Cardiac septum (tissue), 1 donor: ENCODE data around the gene BORCS8. TPM values are rescaled to one million over a fixed set of nuclear protein-coding genes. Genes with fewer than 3 reads are reported as not detected.
"Not testable (repeated sequence)": the region's sequence is repeated elsewhere in the genome, so short reads cannot be mapped to it uniquely, and the experiment has no call there.

Source experiments
- DNase-seq: peaks from one replicate; pipeline ENCODE4 v3.0.0-alpha.2; 2020; ENCODE audit warnings: low spot score
- intact Hi-C: fragments of 100-400 bp; cut with DNase I; formaldehyde crosslinking; loops from one replicate; pipeline ENCODE4 v1.14.0; 2022
- total RNA-seq: library from RNA; stranded (reverse); fragmentation: NEBNext Ultra II Directional; extraction: Animal tissue kit (Norgen Biotek cat#: 25700); gene quantifications from one replicate; pipeline ENCODE4 v1.2.1, GENCODE V29; 2021
- donor health status: DM: no; HTN: no; CAD: no.

BORCS8 gene
- total RNA-seq, 1 donor from 2014 or later = 27.1 TPM

- DNase-seq = no peak
Observed at GRCh38 chr19:19155495-19156219, 36.3 kb downstream of the BORCS8 start.

GRCh38 chr19:19154768-19155494, 37.0 kb downstream of the BORCS8 start:
- DNase-seq = no peak
- intact Hi-C loops = no loop called here

More at GRCh38 chr19:19155495-19156219, 36.3 kb downstream of the BORCS8 start:
- intact Hi-C loops = no loop called here

DNA sequence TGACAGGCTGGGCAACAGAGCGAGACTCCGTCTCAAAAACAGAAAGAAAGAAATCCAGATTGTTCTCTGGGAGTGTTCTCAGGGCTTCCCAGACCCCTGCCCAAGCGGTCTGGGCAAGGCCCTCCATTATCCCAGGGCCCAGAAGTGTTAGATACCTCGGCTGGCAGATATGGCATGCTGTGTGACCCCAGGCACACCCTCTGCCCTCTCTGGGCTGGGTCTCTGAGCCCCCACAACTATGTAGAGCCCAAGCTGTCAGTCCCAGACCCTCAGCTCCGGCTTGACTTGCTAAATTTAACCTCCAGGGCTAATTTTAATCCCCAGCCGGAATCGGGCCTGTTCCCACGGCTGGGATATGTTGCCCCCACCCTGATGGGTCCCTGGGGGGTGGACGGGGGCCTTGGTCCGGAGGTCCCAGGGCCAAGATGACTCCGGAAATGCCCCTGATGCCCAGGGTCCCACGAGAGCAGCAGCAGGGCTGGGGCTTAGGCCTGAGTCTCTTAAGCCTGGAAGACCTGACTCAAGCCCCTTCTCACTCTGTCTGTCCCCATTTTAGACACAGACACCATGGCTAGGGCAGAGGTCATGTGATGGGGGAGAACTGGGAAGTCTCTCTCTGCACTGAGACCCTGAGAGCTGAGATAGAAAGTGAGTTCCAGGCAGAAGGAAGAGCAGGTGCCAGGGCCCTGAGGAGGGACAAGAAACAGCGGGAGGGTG, 39.1 kb downstream of the BORCS8 start:
- no peak for DNase-seq
- intact Hi-C loops = no loop called here

DNA sequence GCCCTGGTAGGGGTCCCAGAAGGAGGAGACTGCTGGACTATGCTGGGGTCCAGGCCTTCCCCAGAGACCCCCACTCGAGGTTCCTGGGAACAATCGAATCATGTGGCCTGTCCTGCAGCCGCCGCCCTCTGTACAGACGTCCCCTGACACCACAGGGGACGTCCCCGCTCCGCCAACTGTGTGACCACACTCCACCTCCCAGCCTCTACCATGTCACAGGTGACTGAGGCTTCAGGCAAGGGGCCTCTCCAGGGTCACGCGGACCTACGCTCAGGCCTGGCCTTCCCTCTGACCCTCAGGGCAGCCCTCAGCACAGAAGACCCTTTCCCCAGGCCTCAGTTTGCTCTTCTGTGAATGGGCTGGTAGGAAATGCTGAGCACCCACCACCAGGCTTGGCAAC, 40.5 kb downstream of the BORCS8 start:
- intact Hi-C loops = no loop called here
- DNase-seq = no peak

- intact Hi-C loops = loop anchor here (5.0 kb wide), 1 partner anchor 193 kb away; no protein-coding TSS in a partner anchor
- DNase-seq = no peak
Observed at GRCh38 chr19:19149435-19149834, 42.5 kb downstream of the BORCS8 start.

DNA sequence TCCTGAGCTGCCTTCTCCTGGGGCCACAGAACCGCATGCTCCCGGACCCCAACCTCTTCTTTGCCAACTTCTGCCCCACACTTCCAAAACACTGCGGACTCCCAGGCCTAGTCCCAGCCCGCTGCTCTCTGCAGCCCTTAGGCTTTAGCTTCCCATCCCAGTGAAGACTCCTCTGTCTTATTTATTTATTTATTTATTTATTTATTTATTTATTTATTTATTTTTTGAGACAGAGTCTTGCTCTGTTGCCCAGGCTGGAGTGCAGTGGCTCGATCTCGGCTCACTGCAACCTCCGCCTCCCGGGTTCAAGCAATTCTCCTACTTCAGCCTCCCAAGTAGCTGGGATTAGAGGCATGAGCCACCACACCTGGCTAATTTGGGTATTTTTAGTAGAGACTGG, 43.4 kb downstream of the BORCS8 start:
- intact Hi-C loops = loop anchor here (5.0 kb wide), 1 partner anchor 194 kb away; no protein-coding TSS in a partner anchor
- DNase-seq = not testable (repeated sequence)

GRCh38 chr19:19147344-19147743, 44.6 kb downstream of the BORCS8 start:
- intact Hi-C loops = loop anchor here (5.0 kb wide), 1 partner anchor 195 kb away; no protein-coding TSS in a partner anchor
- DNase-seq = no peak

GRCh38 chr19:19146865-19147264, 45.1 kb downstream of the BORCS8 start:
- intact Hi-C loops = loop anchor here (5.0 kb wide), 1 partner anchor 195 kb away; no protein-coding TSS in a partner anchor
- no peak for DNase-seq

GRCh38 chr19:19145684-19146608, 46.0 kb downstream of the BORCS8 start:
- intact Hi-C loops = loop anchor here (5.0 kb wide), 1 partner anchor 196 kb away; no protein-coding TSS in a partner anchor
- peak; percentile 91 for DNase-seq

DNA sequence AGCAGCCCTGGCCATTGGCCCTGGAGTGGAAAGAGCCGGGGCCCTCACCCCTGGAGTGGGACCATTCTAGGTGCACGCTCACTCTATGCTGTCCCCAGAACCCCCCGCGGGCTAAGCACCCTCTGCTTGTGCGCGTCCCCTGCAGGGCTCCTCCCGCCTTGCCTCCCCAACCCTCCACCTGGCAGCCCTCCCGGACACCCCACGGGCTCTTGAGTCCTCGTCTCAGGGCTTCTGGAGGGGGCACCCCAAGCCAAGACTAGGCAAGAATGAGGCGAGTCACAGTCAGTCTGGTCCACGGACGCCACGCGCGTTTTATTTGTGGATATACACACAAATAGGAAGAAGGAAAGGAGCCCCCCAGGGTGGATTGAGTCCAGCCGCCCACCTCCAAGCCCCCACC, 46.7 kb downstream of the BORCS8 start:
- intact Hi-C loops = loop anchor here (5.0 kb wide), 1 partner anchor 197 kb away; no protein-coding TSS in a partner anchor
- no peak for DNase-seq

- DNase-seq = no peak
- intact Hi-C loops = no loop called here
Observed at GRCh38 chr19:19142347-19142746, 49.6 kb downstream of the BORCS8 start.

- intact Hi-C loops = no loop called here
- DNase-seq = no peak
Observed at GRCh38 chr19:19140476-19140875, 51.5 kb downstream of the BORCS8 start.

DNA sequence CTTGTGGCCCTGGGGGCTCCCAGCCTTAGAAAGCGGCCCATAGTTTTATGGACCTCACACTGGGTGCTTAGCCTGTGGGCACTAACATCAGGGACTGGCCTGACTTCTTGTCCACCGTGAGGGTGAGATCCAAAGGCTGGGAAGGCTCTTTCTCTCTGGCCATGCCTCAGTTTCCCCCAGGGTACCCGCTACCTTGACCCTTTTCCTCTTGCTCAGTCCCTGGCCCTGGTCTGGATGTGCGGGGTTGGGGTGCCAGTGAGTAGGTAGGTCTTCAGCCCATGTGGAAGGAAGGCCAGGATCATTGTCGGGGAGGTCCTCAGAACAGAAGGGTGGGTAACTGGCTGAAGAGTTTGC, 52.1 kb downstream of the BORCS8 start:
- intact Hi-C loops = loop anchor here (5.0 kb wide), 1 partner anchor 78 kb away; the partner anchor contains the start of gene SLC25A42
- no peak for DNase-seq

DNA sequence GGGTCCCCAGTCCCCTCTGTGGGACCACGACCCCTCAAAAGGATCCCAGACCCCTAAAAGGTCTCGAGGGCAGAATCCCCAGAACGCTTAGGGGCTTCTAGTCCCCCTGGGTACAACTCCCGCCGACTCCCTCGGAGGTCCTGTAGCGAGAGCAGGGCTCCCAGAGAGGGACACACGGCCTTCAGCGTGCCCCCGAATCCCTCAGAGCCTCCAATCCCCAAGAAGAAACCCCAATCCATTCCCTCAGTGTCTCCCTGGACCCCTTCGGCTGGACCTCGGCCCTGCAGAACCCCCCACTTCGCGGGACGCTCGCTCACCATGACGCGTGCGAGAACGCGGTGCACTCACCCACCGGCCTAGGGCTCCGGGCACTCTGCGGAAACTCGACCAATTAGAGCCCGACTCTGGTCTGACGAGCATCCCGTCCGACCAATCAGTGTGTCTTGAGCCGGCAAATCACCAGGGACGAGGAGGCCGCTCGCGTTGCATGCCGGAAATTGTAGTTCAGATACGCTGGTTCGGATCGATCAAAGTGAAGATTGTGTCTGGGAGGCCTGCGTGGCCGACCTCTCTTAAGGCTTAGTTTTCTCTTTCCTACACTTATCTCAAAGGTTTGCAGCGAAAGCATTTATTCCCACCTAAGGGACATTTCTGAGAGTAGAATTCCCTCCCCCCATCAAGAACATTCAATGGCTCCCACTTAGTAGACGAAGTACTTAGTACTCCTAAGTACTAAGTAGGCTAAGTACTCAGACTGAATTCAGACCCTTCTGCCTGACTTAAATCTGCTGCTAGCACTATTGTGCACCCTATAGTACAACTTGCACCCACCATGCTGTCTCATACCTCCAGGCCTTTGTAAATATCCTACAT, 53.6 kb downstream of the BORCS8 start, which contains the start of gene TMEM161A:
TMEM161A (minus strand) TSS at position 370 of the 873 bp plus-strand sequence; CDS start at position 320, 50 bp downstream.
- intact Hi-C loops = loop anchor here (5.0 kb wide), 1 partner anchor 76 kb away; the partner anchor contains the start of gene SLC25A42
- peak; percentile 98 for DNase-seq

DNA sequence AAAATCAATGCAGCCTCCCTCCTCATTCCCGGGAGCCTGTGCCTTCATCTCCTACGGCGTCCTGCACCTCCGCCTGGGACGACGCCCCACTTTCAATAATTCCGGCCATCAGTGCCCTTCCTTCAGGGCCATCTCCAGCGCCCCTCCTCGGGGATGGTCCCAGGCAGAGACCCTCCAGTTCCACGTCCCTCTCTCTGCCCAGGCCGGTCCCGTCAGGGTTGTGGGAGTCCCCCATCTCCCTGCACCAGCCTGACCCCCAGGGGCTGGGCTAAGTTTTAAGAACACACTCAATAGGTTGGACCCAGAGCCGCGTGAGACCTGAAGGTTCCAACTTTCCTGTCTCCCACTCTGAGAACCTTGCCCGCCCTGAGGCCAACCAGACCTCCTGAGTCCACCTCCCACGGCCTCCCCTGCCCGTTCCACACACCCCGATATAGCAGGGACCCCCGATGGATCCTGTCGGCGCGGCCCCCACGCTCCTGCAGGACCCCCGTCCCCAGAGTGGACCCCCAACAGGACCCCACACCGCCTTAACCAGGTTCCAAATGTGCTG, 54.3 kb downstream of the BORCS8 start:
- intact Hi-C loops = loop anchor here (5.0 kb wide), 1 partner anchor 75 kb away; the partner anchor contains the start of gene SLC25A42
- no peak for DNase-seq

- intact Hi-C loops = loop anchor here (5.0 kb wide), 1 partner anchor 73 kb away; the partner anchor contains the start of gene SLC25A42
- DNase-seq = not testable (repeated sequence)
Observed at GRCh38 chr19:19135713-19136112, 56.2 kb downstream of the BORCS8 start.

DNA sequence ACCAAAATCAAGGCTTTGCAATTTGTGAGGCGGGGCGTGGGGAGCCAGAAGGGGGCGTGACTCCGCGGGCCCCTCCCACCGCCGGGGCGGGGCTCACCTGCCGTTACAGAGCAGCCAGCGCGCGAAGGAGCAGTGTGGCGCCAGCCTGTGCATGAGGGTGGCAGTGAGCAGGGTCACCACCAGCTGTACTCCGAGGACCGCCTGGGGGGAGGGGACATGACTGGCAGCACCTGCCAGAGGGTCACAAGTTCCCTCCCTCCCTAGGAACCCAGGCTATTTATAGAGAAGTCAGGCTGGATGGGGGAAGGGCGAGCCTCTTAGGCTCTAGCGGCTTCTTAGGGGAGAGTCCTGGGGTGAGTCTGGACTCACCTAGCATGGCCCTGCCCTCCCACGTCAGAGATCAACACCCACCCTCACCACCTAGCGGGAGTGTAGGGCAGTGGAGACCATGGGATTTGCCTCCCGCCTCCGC, 57.2 kb downstream of the BORCS8 start:
- DNase-seq = no peak
- intact Hi-C loops = loop anchor here (5.0 kb wide), 1 partner anchor 72 kb away; the partner anchor contains the start of gene SLC25A42
